IPS-18c (cell line): ENCODE results near the gene KLC3.

ENCODE experiments used
- H3K4me3 ChIP-seq: 2 replicates; pipeline ENCODE4 v1.7.0; 2013; ENCODE audit warnings: low read depth, mild to moderate bottlenecking, low read length, moderate library complexity; ENCODE audit not compliant: insufficient read depth
- H3K9me3 ChIP-seq: one replicate; pipeline ENCODE4 v1.6.1; 2013; ENCODE audit warnings: mild to moderate bottlenecking, low read length, moderate library complexity; ENCODE audit not compliant: control insufficient read depth, insufficient read depth

Gene KLC3

DNA sequence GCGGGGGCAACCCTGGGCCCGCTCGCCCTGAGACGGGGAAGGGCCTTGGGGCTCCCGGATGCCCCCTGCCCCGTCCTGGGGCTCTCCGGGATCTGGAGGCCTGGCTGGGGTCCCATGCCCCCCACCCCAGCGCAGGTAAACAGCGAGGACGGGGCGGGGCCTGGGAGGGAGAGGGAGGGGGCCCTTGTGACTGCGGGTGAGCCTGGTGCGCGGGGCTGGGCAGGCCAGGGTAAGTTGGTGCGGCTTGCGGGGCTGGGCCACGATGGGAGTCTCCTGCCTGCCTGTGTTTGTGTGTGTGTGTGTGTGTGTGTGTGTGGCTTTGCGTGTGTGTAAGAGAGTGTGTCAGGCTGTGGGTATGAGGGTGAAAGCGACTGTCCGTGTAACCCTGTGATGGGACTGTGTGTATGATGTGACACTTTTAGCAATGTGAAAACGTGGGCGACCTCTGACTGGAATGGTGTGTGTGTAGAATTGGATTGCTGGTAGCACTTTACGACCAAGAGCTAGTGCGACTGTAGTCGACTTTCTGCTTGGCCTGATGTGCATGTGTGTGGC lies 426 bp downstream of the KLC3 start:
- no peaks in the 10 kb centered on the region for H3K9me3 ChIP-seq
- H3K4me3 ChIP-seq = peak overlapping the region; percentile 66

DNA sequence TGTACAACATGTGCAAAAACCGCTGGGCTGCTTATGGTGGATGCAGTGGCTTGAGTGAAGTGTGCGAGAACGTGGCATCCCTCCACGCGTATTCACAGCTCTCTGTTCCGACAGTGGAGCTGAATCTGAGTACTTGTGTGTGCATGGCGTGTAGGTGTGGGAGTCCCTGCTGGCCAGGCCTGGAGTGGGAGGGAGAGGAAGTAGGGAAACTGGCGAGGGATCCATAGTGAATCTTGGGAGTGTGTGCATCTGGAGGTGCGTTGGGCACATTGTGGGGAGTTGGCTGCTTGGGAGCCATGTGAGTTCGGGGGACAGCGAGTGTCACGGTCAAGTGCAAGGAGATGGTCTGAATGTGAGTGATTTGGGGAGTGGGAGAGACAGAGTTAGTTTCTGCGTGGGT lies 2.4 kb downstream of the KLC3 start:
- H3K9me3 ChIP-seq = no peaks in the 10 kb centered on the region

DNA sequence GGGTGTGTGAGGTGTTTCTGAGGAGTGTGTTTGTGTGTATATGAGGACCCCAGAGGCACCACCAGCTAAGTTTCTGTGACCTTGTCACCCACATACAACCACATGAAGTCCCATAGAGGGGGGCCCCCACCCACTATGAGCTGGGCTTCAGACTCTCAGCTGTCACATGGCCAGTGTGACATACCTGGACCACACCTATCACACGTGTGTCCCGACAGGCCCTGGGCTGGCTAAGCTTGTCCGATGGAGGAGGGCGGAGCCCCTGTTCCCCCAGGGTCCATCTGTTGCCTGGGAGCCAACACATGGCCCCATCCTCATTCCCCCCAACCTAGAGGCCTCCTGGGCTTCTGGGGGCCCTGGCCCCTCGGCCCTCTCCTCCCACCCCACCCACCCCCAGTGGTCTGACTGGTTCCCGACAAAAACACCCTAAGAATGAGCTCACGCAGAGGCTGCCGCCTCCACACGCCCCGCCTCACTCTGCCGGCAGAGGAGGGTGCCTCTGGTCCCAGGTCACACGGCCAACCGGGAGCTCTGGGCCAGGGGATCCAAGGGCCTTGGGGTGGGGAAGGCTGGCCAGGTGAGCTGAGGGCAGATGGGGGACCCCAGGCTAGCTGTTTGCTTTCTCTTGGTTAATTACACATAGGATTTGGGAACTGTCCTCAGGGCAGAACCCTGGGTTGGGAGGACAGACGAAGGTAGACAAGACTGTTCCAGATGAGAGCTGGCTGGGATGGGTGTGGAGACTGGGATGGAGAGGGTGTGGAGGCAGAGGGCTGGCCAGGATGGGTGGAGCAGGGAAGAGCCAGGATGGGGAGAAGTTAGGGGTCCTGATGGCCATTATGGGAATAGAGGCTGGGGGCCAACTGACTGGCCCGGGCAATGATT lies 4.3 kb downstream of the KLC3 start:
- H3K4me3 ChIP-seq = no peak overlapping the region
- H3K9me3 ChIP-seq = no peaks in the 10 kb centered on the region

More for the DNA sequence above, 2.4 kb downstream of the KLC3 start:
- H3K4me3 ChIP-seq = no peak overlapping the region

DNA sequence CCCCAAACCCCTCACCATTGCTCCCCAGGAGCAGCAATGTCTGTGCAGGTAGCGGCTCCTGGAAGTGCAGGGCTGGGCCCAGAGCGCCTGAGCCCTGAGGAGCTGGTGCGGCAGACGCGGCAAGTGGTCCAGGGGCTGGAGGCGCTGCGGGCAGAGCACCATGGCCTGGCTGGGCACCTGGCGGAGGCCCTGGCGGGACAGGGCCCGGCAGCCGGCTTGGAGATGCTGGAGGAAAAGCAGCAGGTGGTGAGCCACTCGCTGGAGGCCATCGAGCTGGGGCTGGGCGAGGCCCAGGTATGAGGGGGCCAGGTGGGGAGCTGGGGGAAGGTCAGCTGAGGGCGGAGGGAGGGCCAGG lies 4.9 kb downstream of the KLC3 start:
- Histone ChIP-seq H3K9me3 (no peaks in the 10 kb centered on the region), H3K4me3 (no peak overlapping the region)

DNA sequence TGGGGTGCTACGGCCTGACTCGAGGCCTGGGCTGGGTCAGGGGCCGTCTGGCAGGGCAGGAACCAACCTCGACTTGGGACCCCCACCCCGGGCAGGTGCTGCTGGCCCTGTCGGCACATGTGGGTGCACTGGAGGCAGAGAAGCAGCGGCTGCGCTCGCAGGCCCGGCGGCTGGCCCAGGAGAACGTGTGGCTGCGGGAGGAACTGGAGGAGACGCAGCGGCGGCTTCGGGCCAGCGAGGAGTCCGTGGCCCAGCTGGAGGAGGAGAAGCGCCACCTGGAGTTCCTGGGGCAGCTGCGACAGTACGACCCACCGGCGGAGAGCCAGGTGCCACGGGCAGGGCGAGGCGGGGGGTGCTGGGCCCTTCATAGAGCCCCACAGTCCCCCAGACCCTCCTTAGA lies 5.9 kb downstream of the KLC3 start:
- Histone ChIP-seq H3K4me3 (no peak overlapping the region), H3K9me3 (no peaks in the 10 kb centered on the region)

DNA sequence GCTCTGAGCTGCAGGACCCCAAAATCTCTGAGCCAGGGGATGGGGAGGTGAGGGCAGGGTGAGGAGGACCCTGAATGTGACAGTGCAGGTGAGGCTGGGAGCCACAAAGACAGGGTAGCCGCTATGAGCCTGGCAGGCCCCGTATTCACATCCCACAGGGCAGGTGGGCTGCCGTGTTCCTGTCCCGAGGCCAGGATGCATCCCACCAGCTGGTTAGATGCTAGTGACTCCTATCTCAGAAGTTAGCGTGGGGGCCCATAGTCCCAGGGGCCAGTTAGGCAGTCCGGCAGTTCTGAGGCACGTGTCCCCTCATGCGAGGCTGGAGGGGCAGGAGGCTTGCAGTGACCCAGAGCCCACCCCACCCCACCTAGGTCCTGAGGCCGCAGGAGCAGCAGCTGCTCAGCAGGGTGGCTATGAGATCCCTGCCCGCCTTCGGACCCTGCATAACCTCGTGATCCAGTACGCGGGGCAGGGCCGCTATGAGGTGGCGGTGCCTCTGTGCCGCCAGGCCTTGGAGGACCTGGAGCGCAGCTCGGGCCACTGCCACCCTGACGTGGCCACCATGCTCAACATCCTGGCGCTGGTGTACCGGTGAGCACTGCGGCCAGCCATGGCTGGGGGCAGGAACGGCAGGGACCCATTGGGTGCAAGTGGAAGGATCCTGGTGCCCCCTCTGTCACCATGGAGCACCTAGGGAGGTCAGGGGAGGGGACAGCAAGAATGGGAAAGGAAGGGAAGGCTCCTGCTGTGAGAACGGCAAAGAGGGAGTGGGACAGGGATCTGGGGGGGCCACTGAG lies 7.2 kb downstream of the KLC3 start:
- Histone ChIP-seq H3K9me3 (no peaks in the 10 kb centered on the region), H3K4me3 (no peak overlapping the region)

DNA sequence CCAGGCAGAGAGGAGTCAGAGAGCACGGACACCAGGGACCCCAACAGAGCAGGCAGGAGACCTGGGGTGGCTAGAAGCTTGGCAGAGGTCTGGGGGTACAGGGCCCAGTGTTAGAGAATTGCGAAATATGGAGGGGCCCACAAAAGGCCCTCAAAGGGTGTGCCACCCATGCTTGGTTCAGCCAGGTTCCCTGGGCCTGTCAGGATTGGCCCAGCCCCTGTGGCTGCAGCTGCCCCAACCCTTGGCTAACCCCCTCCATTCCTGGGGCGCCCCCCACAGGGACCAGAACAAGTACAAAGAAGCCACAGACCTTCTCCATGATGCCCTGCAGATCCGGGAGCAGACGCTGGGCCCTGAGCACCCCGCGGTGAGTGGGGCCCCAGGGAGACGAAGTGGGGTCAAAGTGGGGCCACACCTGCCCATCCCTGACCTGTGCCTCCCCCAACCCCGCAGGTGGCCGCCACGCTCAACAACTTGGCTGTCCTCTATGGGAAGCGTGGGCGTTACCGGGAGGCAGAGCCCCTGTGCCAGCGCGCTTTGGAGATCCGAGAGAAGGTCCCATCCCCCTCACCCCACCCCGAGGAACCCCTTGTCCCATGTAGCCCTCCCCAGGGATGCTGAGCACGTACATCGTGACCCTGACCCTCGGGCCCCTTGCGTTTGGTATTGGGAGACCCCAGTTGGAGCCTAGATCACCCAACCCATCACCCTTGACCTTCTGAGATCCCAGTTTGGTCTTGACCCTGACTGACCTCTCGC lies 8.0 kb downstream of the KLC3 start:
- Histone ChIP-seq H3K9me3 (no peaks in the 10 kb centered on the region), H3K4me3 (no peak overlapping the region)

DNA sequence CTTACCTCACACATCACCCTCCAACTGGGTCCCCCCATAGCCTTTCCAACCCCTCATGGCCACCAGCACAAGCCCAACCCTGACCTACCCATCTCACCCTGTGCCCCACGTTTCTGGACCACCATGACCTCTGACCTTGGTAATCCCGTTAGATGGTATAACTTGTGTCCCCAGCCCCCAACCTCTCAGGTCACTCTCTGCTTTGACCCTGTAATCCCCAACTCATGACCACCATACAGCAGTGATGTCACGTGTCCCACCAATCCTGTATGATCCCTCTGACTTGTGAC lies 8.5 kb downstream of the KLC3 start:
- Histone ChIP-seq H3K4me3 (no peak overlapping the region), H3K9me3 (no peaks in the 10 kb centered on the region)

DNA sequence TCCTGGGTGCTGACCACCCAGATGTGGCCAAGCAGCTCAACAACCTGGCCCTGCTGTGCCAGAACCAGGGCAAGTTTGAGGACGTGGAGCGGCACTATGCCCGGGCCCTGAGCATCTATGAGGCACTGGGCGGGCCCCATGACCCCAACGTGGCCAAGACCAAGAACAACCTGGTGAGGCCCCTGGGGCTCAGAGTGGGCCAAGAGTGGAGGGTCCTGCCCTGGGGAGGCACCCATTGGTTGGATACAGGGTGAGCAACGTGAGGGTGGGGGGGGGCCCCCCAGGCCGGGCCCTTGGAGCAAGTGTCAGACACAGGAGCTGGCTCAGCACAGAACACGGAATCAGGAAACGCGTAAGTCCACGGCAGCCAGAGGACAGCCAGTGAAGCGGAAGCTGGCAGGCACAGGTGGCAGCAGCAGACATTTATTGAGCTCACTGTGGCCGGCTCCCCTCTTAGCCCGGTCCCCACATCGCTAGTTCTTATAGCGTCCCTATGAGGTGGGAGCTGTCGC lies 8.9 kb downstream of the KLC3 start:
- no peak overlapping the region for H3K4me3 ChIP-seq
- H3K9me3 ChIP-seq = no peaks in the 10 kb centered on the region

DNA sequence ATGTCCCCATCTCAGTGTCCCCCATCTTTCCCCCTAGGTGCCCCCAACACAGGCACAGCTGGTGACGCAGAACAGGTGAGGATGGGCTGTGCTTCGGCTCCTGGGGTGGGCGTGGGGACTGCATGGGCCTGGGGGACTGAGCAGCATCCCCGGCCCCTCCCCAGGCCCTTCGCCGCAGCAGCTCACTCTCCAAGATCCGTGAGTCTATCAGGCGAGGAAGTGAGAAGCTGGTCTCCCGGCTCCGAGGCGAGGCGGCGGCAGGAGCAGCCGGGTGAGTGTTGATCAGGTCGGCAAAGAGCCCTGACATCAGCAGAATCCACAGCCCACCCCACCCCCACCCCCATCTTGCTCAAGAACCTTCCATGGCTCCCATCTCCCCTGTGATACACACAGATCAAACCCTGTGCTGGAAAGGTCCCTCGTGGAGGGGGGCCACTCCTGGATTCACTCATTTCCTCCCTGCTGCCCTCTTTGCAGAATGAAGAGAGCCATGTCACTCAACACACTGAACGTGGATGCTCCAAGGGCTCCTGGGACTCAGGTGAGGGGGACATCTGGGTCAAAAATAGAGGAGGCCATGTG lies 10.0 kb downstream of the KLC3 start:
- Histone ChIP-seq H3K9me3 (no peaks in the 10 kb centered on the region), H3K4me3 (no peak overlapping the region)

DNA sequence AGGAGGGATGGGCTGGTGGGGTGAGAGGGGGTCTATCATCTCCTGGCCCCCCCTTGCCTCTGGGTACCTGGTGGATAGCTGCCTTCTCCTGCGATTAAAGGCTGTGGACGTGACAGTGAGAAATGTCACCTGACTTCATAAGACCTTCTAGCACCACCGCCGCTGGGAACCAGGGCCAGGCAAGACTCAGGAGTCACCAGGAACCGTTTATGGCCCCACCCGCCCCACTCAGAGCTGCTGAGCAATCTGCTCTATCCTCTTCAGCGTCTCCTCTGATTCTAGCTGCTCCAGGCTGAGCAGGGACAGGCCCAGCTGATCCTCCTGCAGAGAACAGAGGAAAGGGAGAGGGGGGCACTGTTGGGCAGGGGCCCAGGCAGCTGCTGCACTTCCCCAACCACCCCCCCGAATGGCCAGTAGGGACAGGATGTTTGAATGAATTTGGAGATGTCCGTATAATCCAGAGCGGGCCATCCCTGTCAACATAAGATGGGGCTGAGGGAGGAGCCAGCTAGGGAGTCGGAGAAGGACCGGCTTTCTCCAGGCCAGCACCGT lies 10.9 kb downstream of the KLC3 start:
- H3K4me3 ChIP-seq = no peak overlapping the region

DNA sequence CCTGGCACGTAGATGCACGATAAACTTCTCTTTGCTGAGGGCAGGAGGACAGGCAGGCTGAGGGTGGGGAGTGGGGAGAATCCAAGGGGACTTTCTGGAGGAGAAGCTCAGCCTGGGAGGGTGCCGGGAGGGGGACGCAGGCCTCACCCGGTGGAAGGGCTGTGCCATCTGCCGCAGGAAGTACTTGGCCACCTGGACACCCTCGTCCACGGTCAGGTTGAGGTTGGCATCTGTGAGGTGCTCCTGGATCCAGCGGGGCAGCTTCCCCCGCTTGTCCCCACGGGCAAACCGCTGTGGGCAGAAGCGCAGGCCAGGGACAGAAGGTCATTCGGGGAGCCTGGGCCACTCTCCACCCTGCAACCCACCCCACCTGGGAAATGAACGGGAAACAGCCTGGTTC lies 11.5 kb downstream of the KLC3 start:
- H3K9me3 ChIP-seq = no peaks in the 10 kb centered on the region
- H3K4me3 ChIP-seq = no peak overlapping the region

More for the DNA sequence above, 10.9 kb downstream of the KLC3 start:
- no peaks in the 10 kb centered on the region for H3K9me3 ChIP-seq

DNA sequence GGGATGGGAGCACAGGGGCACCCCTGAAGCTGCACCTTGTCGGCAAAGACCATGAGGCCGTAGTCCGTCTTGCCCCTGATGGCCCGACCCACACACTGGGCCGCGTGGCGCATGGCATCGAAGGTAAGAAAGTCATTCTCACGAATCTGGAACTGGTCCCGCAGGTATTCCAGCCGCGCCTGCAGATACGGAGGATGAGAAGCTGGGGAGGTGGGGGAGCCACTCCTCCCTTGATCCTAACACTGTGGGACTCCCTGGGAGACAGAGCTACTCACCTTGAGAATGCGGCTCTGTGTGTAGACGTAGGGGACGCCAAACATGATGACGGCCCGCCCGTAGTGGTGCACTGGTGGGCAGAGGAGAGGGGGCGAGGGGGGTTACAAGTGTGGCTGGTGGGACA lies 11.9 kb downstream of the KLC3 start:
- Histone ChIP-seq H3K9me3 (no peaks in the 10 kb centered on the region), H3K4me3 (no peak overlapping the region)

DNA sequence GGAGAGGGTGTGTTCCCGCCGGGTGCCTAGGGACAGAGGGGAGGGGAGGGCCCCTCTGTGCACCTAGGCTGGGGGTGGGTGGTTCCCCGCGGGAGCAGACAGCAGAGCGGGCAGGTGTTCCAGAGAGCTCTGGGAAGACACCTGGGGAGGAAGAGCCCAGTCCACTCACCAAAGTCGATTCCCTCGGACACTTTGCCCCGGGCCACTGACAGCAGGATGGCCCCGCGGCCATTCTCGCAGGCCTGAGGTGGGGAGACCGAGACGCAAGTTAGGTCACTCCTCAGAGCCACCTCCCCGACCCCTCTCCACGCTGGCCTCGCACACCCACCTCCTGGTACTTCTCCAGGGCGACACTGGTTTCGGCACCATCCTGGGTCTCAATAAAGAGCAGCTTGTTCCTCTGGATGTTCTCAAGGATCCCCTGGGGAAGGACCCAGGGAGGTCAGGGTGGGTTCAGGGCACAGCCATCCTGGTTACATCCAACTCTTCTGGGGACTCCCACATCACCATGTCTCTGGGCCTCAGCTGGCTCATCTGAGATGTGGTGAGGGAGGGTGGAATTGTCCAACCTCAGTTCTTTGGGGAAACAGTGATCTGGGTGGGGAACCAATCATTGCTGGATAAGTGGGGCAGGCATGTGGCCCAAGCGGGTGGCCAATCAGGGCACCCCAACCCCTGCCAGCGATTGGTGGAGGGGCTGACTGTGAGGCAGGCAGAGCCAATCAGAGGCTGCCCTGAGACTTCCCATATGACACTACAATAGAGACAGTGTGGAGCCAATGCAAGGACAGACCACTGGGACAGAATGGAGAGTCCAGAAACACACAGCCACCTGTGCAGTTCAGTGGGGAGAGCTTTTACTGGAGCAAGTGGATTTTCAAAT lies 12.6 kb downstream of the KLC3 start:
- H3K9me3 ChIP-seq = no peaks in the 10 kb centered on the region
- H3K4me3 ChIP-seq = no peak overlapping the region

DNA sequence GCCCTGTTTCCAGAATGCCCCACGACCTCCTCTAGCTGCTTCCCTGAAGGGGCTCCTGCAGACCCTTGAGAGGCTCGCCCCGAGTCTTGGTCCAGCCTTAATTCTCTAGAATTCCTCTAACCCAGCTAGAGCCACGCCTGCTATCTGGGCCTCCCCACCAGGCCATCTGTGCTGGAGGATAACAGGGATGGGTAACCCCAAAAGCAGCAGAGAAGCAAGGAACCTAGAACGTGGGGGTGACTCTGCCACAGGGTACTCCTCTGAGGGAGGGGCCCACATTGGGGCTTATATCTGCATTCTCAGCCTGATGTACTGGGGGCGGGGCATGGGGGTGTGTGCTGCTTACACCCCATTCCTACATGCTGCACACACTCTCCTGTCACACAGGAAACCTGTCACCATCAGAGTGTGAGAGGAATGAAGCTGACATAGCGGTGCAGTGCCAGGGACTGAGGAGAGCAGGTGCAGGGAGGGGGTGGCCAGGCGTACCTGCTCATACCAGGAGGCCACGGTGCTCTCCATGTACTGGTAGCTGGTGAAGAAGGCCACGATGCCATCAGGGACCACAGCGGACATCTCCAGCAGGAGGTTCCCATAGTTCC lies 13.8 kb downstream of the KLC3 start:
- H3K9me3 ChIP-seq = no peaks in the 10 kb centered on the region
- H3K4me3 ChIP-seq = no peak overlapping the region

DNA sequence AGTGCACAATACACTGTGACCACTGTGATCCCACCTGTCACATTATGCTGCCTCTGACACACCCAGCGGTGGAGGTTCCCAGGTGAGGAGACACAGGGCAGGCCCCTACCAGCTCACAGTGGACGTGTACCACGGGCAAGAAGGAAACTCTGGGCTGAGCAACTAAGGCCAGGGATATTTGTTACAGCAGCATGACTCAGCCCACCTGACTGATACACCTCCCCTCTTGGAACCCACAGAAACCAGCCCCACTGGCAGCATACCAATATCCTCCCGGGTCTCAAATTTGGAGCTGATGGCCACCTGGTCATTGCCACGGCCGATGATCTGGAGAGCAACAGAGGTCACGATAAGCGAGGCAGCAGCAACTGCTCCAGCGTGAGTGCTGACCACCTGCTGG lies 14.9 kb downstream of the KLC3 start:
- Histone ChIP-seq H3K9me3 (no peaks in the 10 kb centered on the region), H3K4me3 (no peak overlapping the region)
